M059J (cell line): ENCODE results near the gene NADSYN1. TPM values are rescaled to one million over a fixed set of nuclear protein-coding genes. Genes with fewer than 3 reads are reported as not detected.

Experiments used
- DNase-seq: peaks from one replicate; pipeline ENCODE4 v3.0.0-alpha.2; 2012; ENCODE audit warnings: low read depth
- total RNA-seq: library from RNA; depleted of rRNA; stranded (reverse); fragments of >200 nt; shearing (Covaris generic); gene quantifications from 2 replicates; pipeline ENCODE4 v1.2.3, GENCODE V29; 2014

NADSYN1 gene
- total RNA-seq, 1 experiment from 2014 or later, result 23.8 TPM

DNA sequence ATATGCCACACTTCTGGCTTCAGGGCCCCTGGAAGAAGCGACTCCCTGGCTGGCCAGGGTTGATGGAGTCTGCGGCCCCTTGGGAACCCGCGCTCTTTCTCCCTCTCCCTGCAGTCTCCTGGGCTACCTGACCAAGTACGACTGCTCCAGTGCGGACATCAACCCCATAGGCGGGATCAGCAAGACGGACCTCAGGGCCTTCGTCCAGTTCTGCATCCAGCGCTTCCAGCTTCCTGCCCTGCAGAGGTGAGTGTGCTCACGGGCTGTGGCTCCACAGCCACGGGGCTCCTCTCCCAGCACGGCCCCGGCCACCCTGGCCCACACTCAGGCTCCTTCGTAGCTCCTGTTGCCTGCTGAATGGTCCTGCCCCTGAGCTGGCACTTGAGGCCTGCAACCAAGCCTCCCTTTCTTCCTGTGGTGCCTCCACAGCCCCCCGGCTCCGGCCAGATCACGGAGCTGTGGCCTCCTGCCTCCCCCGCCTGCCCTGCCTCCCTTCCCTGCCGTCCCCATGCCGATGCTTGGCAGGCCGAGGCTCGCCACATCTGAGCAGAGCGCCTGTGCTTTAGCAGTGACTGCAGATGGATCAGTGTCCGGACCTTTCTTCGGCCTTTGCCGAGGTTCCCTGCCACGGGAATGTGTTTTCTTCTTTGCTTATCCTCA lies 37.9 kb downstream of the NADSYN1 start:
- no peak for DNase-seq

DNA sequence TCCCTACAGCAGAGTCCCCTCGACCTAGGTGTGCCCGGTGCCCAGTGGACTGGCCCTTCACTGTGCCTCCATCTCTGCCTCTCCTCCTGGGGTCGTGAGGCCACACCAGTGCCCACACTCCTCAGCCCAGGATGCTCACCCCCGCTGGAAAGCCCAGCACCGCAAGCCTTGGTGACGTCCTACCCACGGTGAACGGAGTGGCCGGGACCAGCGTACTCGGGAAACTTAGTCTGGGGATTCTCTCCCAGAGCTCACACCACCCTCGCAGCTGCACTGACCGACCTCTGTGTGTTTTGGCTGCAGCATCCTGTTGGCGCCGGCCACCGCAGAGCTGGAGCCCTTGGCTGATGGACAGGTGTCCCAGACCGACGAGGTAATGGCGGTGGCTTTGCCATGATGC lies 38.5 kb downstream of the NADSYN1 start:
- DNase-seq, result no peak

DNA sequence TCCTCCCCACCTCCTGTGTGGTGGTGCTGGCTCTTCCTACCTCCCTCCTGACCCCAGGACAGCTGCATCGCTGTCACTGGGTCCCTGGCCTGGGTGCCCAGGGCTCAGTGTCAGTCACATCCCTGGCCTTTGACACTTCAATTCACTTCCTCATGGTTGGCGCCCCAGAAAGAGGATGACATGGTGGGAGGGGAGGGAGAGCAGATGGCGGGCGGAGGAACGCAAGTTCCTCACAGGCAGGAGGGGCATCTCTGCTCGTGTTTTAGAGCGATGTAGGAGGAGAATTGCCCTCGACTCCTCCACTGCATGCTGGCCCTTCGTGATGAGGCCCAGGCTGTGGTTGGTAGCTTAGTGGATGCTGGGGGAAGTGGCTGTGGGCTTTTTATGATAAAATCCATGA lies 38.9 kb downstream of the NADSYN1 start:
- no peak for DNase-seq

DNA sequence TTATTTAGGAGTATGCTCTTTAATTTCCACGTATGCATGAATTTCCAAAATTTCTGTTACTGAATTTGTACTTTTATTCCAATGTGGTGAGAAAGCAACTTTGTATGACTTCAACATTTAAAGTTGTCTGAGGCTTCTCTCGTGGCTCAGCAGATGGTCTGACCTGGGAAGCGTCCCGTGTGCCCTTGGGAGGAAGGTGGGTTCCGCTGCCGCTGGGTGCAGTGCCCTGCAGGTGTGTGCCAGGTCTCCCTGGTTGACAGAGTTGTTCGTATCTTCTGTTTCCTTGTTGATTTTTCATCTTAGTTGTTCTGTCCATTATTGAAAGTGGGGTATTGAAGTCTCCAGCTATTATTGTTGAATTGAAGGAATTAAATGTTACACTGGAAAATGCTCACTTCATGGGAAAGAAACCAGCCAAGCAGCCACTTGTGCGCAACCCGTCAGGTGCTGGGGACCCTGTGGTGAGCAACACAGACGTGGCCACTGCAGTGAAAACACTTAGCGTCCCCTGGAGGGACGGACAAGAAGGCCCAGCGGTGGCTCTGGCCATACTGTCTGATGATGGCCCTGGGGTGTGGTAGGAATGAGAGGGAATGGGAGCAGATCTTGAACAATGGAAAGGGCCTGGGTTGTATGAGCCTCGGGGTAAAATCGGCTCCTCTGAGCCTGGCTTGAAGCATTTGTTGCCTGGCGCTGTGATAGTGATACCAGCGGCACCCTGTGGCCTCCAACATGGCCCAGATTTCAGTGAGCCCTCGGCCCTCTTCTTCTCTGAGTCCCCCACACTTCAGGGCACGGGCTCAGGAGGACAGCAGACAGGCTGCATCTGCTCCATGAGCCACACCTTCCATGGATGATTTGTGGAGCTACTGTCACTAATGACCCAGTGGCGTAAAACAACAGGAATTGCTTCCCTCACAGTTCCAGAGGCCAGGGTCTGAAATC lies 42.6 kb downstream of the NADSYN1 start:
- no peak for DNase-seq

- no peak for DNase-seq
Observed at GRCh38 chr11:71496421-71496820, 43.4 kb downstream of the NADSYN1 start.

DNA sequence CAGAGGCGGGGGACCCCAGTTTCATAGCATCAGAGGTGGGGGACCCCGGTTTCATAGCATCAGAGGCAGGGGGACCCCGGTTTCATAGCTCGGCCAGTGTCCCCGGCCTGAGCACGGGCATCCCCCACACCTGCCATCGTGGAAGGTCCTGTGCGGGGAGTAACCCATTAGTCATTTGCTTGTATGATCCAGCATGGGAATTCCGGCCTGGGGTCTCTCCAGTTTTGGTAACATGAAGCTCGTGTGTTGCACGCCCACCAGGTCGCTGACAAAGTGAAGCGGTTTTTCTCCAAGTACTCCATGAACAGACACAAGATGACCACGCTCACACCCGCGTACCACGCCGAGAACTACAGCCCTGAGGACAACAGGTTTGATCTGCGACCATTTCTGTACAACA lies 45.1 kb downstream of the NADSYN1 start:
- DNase-seq, result no peak

- no peak for DNase-seq
Observed at GRCh38 chr11:71499125-71499524, 46.1 kb downstream of the NADSYN1 start.

- DNase-seq, result peak; percentile 8
Observed at GRCh38 chr11:71499546-71499945, 46.5 kb downstream of the NADSYN1 start.

GRCh38 chr11:71500601-71501021 lies 47.6 kb downstream of the NADSYN1 start:
- peak; percentile 4 for DNase-seq

GRCh38 chr11:71501071-71501985 lies 48.3 kb downstream of the NADSYN1 start:
- DNase-seq, result no peak

DNA sequence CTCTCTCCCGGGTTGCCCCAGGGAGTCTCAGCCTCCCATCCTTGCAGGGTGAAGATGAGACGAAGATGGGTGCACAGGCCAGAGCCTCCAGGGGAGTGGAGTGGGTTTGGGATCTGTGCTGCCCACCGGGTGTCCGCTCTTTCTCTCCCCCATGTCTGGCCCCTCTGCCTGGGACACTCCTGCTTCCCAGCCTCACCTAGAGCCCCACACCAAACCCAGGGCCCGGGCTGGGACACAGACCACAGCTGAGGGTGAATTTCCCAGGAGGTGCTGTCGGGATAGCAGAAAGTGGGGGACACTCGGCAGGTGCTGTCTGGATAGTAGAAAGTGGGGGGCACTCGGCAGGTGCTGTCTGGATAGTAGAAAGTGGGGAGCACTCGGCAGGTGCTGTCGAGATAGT lies 49.0 kb downstream of the NADSYN1 start:
- DNase-seq, result no peak

DNA sequence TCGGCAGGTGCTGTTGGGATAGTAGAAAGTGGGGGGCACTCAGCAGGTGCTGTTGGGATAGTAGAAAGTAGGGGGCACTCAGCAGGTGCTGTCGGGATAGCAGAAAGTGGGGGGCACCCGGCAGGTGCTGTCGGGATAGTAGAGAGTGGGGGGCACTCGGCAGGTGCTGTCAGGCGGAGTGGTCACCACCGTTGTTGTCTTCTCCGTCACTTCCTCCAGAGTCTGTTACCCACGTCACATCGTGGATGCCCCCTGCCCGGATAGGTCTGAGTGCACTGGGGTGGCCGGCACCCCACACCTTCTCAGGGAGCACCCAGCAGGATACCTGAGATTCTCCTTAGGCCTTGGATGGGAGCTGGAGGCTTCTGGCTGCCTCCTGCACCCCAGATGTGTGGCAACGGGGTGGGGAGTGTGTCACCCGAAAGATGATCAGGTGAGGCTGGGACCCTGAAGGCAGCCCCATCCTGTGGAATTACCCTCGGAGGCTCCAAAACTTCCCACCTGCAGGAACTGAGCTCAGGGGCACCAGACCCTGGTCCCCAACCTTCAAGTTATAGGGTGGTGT lies 50.0 kb downstream of the NADSYN1 start:
- DNase-seq, result no peak

- no peak for DNase-seq
Observed at GRCh38 chr11:71504531-71504930, 51.5 kb downstream of the NADSYN1 start.

DNA sequence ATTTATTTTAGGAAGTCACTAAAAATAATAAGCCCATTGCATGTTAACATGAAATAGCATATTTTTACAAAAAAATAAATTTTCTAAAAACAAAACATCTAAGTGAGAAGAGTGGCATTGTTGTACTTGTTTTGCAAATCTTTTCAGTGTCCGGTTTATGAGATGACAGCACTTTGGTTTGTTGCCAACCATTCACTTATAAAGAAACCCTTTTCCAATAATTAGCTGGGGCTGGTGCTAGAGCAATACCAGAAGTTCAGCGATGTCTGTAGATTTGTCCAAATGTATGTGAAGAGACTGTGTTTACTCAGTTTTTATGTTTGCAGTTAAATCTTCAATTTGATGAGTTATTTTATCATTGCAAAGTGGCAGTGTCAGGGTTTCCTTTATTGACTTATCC lies 52.0 kb downstream of the NADSYN1 start:
- no peak for DNase-seq

- no peak for DNase-seq
Observed at GRCh38 chr11:71505781-71506180, 52.8 kb downstream of the NADSYN1 start.

DNA sequence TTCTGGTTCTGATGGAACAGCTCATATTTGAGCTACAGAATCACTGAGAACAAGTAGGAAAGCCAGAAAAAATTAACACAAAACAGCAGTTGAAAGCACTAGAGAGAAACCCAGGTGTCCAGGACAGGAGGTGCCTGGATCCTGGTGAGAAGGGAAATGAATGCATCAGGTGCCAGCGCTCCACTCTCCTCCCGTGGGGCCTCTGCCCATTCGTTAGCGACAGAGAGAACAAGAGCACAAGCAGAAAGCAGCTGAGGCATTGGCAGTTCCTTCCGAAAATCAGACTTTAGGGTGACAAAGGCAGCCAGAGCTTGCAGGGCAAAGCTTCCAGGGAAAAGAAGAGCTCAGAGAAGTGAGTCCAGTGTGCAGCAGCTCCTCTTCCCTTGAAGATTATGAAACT lies 54.1 kb downstream of the NADSYN1 start:
- no peak for DNase-seq

DNA sequence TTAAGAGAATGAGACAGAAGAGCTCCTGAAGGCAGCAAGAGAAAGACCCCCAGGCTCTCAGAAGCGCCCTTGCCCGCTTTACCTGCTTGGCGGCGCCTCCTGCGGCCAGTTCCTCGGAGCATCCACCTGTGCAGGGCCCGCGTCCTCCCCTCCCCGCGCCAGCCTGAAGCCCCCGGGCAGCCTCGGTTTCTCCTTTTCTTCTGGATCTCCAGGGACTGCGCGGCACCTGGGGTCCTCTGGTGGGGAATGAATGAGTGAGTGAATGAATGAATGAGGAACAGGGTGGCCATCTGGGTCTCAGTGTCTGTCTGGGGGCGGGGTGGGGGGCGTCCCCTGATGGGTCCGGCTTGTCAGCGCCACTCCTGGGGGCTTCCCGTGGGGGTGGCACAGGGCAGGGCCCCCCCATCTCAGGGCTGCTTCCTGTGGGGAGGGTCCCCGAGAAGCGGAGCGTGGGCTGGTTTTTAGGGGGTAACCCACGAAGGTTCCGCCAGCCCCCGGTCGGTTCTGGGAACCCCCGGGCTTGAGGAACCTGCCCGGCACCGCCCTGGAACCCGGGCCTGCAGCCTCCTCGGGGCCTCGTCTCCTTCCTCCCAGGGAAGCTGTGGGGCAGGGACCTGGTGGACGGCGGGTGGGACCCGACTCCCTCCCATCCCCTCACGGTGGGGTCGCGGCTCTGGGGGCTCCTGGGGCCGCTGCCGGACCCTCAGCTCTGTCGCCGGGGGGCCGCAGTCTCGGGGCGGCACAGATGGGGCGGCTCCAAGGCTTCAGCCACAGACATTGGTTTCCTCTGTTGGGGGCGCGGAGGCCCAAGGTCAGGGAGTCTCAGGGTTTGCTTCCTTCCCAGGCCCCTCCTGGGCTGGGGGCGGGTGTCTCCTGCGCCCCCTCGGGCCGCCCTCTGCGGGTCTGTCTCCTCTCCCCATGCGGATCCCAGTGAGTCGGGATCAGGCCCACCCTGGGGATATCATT lies 65.8 kb downstream of the NADSYN1 start:
- no peak for DNase-seq

GRCh38 chr11:71519546-71519945 lies 66.5 kb downstream of the NADSYN1 start:
- no peak for DNase-seq

- DNase-seq, result no peak
Observed at GRCh38 chr11:71525188-71525937, 72.4 kb downstream of the NADSYN1 start.
